Measurements from ENCODE around the gene C14orf132. TPM values are rescaled to one million over a fixed set of nuclear protein-coding genes. Genes with fewer than 3 reads are reported as not detected.

C14orf132 gene
- polyA plus RNA-seq, 4 donors = 30.1 to 46.2 (median 33.2) TPM

GRCh38 chr14:96081767-96082400 lies 42.7 kb downstream of the C14orf132 start:
- no peak for DNase-seq (ENCODE audit: low read depth in 4 of 4, low spot score in 3 of 4)

GRCh38 chr14:96082420-96083300 lies 43.5 kb downstream of the C14orf132 start:
- no peak for DNase-seq (ENCODE audit: low read depth in 4 of 4, low spot score in 3 of 4)

GRCh38 chr14:96083667-96084320 lies 44.6 kb downstream of the C14orf132 start:
- DNase-seq (ENCODE audit: low read depth in 4 of 4, low spot score in 3 of 4) = no peak

- DNase-seq (ENCODE audit: low read depth in 4 of 4, low spot score in 3 of 4) = no peak
Measured at GRCh38 chr14:96084796-96085195, 45.6 kb downstream of the C14orf132 start.

- no peak for DNase-seq (ENCODE audit: low read depth in 4 of 4, low spot score in 3 of 4)
Measured at GRCh38 chr14:96085369-96085768, 46.2 kb downstream of the C14orf132 start.

- no peak for DNase-seq (ENCODE audit: low read depth in 4 of 4, low spot score in 3 of 4)
Measured at GRCh38 chr14:96086032-96086431, 46.9 kb downstream of the C14orf132 start.

- DNase-seq (ENCODE audit: low read depth in 4 of 4, low spot score in 3 of 4) = no peak
Measured at GRCh38 chr14:96086574-96087077, 47.5 kb downstream of the C14orf132 start.

GRCh38 chr14:96088074-96088473 lies 48.9 kb downstream of the C14orf132 start:
- no peak for DNase-seq (ENCODE audit: low read depth in 4 of 4, low spot score in 3 of 4)

- DNase-seq (ENCODE audit: low read depth in 4 of 4, low spot score in 3 of 4) = no peak
Measured at GRCh38 chr14:96088481-96088880, 49.3 kb downstream of the C14orf132 start.

- no peak for DNase-seq (ENCODE audit: low read depth in 4 of 4, low spot score in 3 of 4)
Measured at GRCh38 chr14:96088911-96089310, 49.7 kb downstream of the C14orf132 start.

- DNase-seq (ENCODE audit: low read depth in 4 of 4, low spot score in 3 of 4) = no peak
Measured at GRCh38 chr14:96089401-96089800, 50.2 kb downstream of the C14orf132 start.

- DNase-seq (ENCODE audit: low read depth in 4 of 4, low spot score in 3 of 4) = no peak
Measured at GRCh38 chr14:96090441-96091148, 51.4 kb downstream of the C14orf132 start.

GRCh38 chr14:96091149-96091693 lies 52.1 kb downstream of the C14orf132 start:
- no peak for DNase-seq (ENCODE audit: low read depth in 4 of 4, low spot score in 3 of 4)

GRCh38 chr14:96091941-96092411 lies 52.8 kb downstream of the C14orf132 start:
- no peak for DNase-seq (ENCODE audit: low read depth in 4 of 4, low spot score in 3 of 4)

- DNase-seq (ENCODE audit: low read depth in 4 of 4, low spot score in 3 of 4) = no peak
Measured at GRCh38 chr14:96092936-96093335, 53.8 kb downstream of the C14orf132 start.

- DNase-seq (ENCODE audit: low read depth in 4 of 4, low spot score in 3 of 4) = no peak
Measured at GRCh38 chr14:96094211-96094610, 55.0 kb downstream of the C14orf132 start.

GRCh38 chr14:96094656-96095055 lies 55.5 kb downstream of the C14orf132 start:
- no peak for DNase-seq (ENCODE audit: low read depth in 4 of 4, low spot score in 3 of 4)

GRCh38 chr14:96095058-96095457 lies 55.9 kb downstream of the C14orf132 start:
- no peak for DNase-seq (ENCODE audit: low read depth in 4 of 4, low spot score in 3 of 4)

GRCh38 chr14:96095581-96096476 lies 56.7 kb downstream of the C14orf132 start:
- DNase-seq (ENCODE audit: low read depth in 4 of 4, low spot score in 3 of 4) = no peak
